Vagina (tissue), 2 donors: ENCODE results near the gene ARID4B.

ENCODE experiments used
- CTCF ChIP-seq, 3 experiments: fragments of 450-650 bp in 2 of 3; fragments of 200-600 bp in 1 of 3; sonication (generic) in 1 of 3; IDR thresholded peaks; one replicate each; pipeline ENCODE4 v1.5.1; 2017 to 2019; ENCODE audit warnings: antibody characterized with exemption in 3 of 3, mild to moderate bottlenecking in 2 of 3, moderate library complexity in 2 of 3
- POLR2A ChIP-seq, 2 donors: fragments of 450-650 bp; IDR thresholded peaks; one replicate each; pipeline ENCODE4 v1.6.1; 2017; ENCODE audit warnings: antibody characterized with exemption in 2 of 2, mild to moderate bottlenecking in 2 of 2, moderate library complexity in 2 of 2

- TF ChIP-seq CTCF (IDR thresholded peaks at IDR 0.05) (no peak), POLR2A (IDR thresholded peaks at IDR 0.05) (no peak)
Measured at GRCh38 chr1:235341334-235341733, 13.4 kb upstream of the ARID4B start.
